Tibial nerve (tissue), 4 donors: ENCODE results near the gene GHRL. TPM values are rescaled to one million over a fixed set of nuclear protein-coding genes. Genes with fewer than 3 reads are reported as not detected.

ENCODE experiments used
- DNase-seq, 2 donors: peaks; one replicate each; pipeline ENCODE4 v3.0.0-alpha.2; 2019; ENCODE audit warnings: low spot score in 2 of 2
- H3K27ac ChIP-seq, 4 donors: fragments of 200-600 bp; sonication (generic) in 3 of 4; one replicate each; pipeline ENCODE4 v1.5.1; 2017 to 2019; ENCODE audit warnings: mild to moderate bottlenecking in 1 of 4
- H3K27me3 ChIP-seq, 2 donors: fragments of 200-600 bp; sonication (generic) in 1 of 2; one replicate each; pipeline versions ENCODE4 v1.5.1 to v1.6.0; 2017 to 2019
- H3K36me3 ChIP-seq, 3 donors: fragments of 200-600 bp; sonication (generic); one replicate each; pipeline ENCODE4 v1.5.1; 2018 to 2019
- H3K4me1 ChIP-seq, 4 donors: fragments of 200-600 bp; sonication (generic) in 3 of 4; one replicate each; pipeline ENCODE4 v1.5.1; 2017 to 2019
- H3K4me3 ChIP-seq, 4 donors: fragments of 200-600 bp; sonication (generic) in 3 of 4; one replicate each; pipeline ENCODE4 v1.5.1; 2017 to 2019; ENCODE audit warnings: mild to moderate bottlenecking in 1 of 4, moderate library complexity in 1 of 4
- H3K9me3 ChIP-seq, 4 donors: fragments of 200-600 bp; sonication (generic) in 3 of 4; one replicate each; pipeline ENCODE4 v1.5.1; 2017 to 2019
- CTCF ChIP-seq, 5 experiments: fragments of 200-600 bp in 3 of 5; fragments of 450-650 bp in 2 of 5; sonication (generic) in 3 of 5; IDR thresholded peaks; one replicate each; pipeline ENCODE4 v1.5.1; 2016 to 2019; ENCODE audit warnings: antibody characterized with exemption in 5 of 5, mild to moderate bottlenecking in 3 of 5, moderate library complexity in 2 of 5
- EP300 ChIP-seq, 2 donors: sonication (generic); formaldehyde crosslinking; IDR thresholded peaks; one replicate each; pipeline ENCODE4 v1.6.1; 2017; ENCODE audit warnings: antibody characterized with exemption in 2 of 2, mild to moderate bottlenecking in 1 of 2
- POLR2A ChIP-seq, 2 donors: fragments of 450-650 bp; IDR thresholded peaks; one replicate each; pipeline ENCODE4 v1.6.1; 2017; ENCODE audit warnings: antibody characterized with exemption in 2 of 2, mild to moderate bottlenecking in 2 of 2, moderate library complexity in 2 of 2
- WGBS, 2 donors: methylation state at CpG; one replicate each; pipeline ENCODE4 v1.1.5; 2018; 5-methylcytosine and 5-hydroxymethylcytosine counted together
- total RNA-seq, 4 donors: library from RNA; depleted of rRNA; stranded (reverse); fragments of >200 nt; gene quantifications; one replicate each; pipeline ENCODE4 v1.1.0, GENCODE V29; 2016

The GHRL gene
- total RNA-seq, 4 donors from 2014 or later = 0.60 to 3.7 (median 2.9) TPM; not detected in 1

- Histone ChIP-seq H3K36me3 (peaks cover 0 to 67% (median 16%) of the 10 kb centered on the region in 3 donors), H3K4me3 (no peak overlapping the region), H3K4me1 (peaks cover 0 to 10% (median 0%) of the 10 kb centered on the region in 4 donors), H3K9me3 (no peaks in the 10 kb centered on the region), H3K27me3 (no peaks in the 10 kb centered on the region), H3K27ac (no peak overlapping the region)
- no peak for DNase-seq
- 75 to 85% methylated on average over 7 of the region's 9 CpGs for WGBS, 2 donors
- no peak for TF ChIP-seq CTCF (IDR thresholded peaks at IDR 0.05)
- no peak for TF ChIP-seq POLR2A (IDR thresholded peaks at IDR 0.05)
- TF ChIP-seq EP300 (IDR thresholded peaks at IDR 0.05) = no peak
Observed at GRCh38 chr3:10284496-10284895, 8.3 kb downstream of the GHRL start.

GRCh38 chr3:10283638-10284037 lies 9.1 kb downstream of the GHRL start:
- Histone ChIP-seq H3K27me3 (no peaks in the 10 kb centered on the region), H3K4me3 (no peak overlapping the region), H3K4me1 (peaks cover 0 to 10% (median 0%) of the 10 kb centered on the region in 4 donors), H3K27ac (no peak overlapping the region), H3K9me3 (no peaks in the 10 kb centered on the region), H3K36me3 (peaks cover 0 to 67% (median 21%) of the 10 kb centered on the region in 3 donors)
- no peak for DNase-seq
- TF ChIP-seq CTCF (IDR thresholded peaks at IDR 0.05) (no peak), POLR2A (IDR thresholded peaks at IDR 0.05) (no peak), EP300 (IDR thresholded peaks at IDR 0.05) (no peak)
- 80 to 82% methylated on average over 5 of the region's 5 CpGs for WGBS, 2 donors

- H3K4me1 ChIP-seq = peaks cover 0 to 5% (median 0%) of the 10 kb centered on the region in 4 donors
- DNase-seq = no peak
- WGBS, 2 donors = 66 to 75% methylated on average over 5 of the region's 5 CpGs
- H3K27ac ChIP-seq = no peak overlapping the region
- peaks cover 0 to 76% (median 29%) of the 10 kb centered on the region in 3 donors for H3K36me3 ChIP-seq
- TF ChIP-seq POLR2A (IDR thresholded peaks at IDR 0.05) (no peak), CTCF (IDR thresholded peaks at IDR 0.05) (no peak), EP300 (IDR thresholded peaks at IDR 0.05) (no peak)
- H3K27me3 ChIP-seq = no peaks in the 10 kb centered on the region
- H3K9me3 ChIP-seq = no peaks in the 10 kb centered on the region
- no peak overlapping the region for H3K4me3 ChIP-seq
Observed at GRCh38 chr3:10281951-10282350, 10.8 kb downstream of the GHRL start.

- no peak for DNase-seq
- Histone ChIP-seq H3K27ac (no peak overlapping the region), H3K9me3 (no peaks in the 10 kb centered on the region), H3K27me3 (no peaks in the 10 kb centered on the region), H3K36me3 (peaks cover 0 to 78% (median 29%) of the 10 kb centered on the region in 3 donors), H3K4me1 (peaks cover 0 to 3% (median 0%) of the 10 kb centered on the region in 4 donors), H3K4me3 (no peak overlapping the region)
- 85 to 88% methylated on average over 6 of the region's 6 CpGs for WGBS, 2 donors
- no peak for TF ChIP-seq EP300 (IDR thresholded peaks at IDR 0.05)
- TF ChIP-seq POLR2A (IDR thresholded peaks at IDR 0.05) = no peak
- no peak for TF ChIP-seq CTCF (IDR thresholded peaks at IDR 0.05)
Observed at GRCh38 chr3:10280571-10280970, 12.2 kb downstream of the GHRL start.

GRCh38 chr3:10280177-10280529 lies 12.6 kb downstream of the GHRL start:
- no peaks in the 10 kb centered on the region for H3K27me3 ChIP-seq
- peaks cover 0 to 74% (median 29%) of the 10 kb centered on the region in 3 donors for H3K36me3 ChIP-seq
- 67 to 78% methylated on average over 5 of the region's 5 CpGs for WGBS, 2 donors
- TF ChIP-seq CTCF (IDR thresholded peaks at IDR 0.05) (no peak), POLR2A (IDR thresholded peaks at IDR 0.05) (no peak), EP300 (IDR thresholded peaks at IDR 0.05) (no peak)
- H3K4me3 ChIP-seq = no peak overlapping the region
- H3K9me3 ChIP-seq = no peaks in the 10 kb centered on the region
- H3K27ac ChIP-seq = no peak overlapping the region
- H3K4me1 ChIP-seq = peaks cover 0 to 3% (median 0%) of the 10 kb centered on the region in 4 donors
- DNase-seq = no peak
